ENCODE measurements around the gene MAPKAP1. TPM values are rescaled to one million over a fixed set of nuclear protein-coding genes. Genes with fewer than 3 reads are reported as not detected.

The MAPKAP1 gene
- polyA plus RNA-seq, 1 donor: 60.6 TPM

DNA sequence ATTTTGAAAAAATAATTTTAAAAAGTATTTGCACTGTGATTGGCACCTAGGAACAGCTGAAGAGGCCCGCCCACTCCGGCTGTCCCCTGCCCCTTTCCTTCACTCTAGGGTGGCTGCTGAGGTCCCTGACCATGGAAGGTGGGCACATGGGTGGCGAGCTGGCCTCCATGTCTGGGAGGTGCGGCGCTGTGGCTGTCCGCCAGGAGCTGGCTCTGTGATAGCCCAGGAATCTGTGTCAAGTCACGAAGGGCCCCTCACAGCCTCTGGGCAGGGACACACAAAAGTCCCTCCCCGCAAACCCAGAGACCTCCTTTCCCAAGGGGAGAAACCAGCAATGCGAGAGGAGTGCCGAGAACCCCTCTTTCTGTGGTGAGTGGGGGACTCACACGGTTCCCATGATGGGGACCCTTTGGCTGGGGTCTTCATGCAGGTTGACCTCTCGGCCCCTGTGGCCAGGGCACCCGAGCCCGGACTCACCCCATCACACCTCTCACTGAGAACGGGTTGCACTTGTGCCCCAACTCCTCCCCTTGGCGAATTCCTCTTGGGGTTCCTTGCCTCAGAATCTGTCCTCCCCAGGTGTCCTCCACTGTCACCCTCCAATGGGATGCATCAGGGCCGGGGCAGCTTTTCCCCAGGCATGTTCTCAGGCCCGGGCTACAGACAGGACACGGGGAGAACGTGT is 277.4 kb downstream of the MAPKAP1 start:
- DNase-seq: no peak

DNA sequence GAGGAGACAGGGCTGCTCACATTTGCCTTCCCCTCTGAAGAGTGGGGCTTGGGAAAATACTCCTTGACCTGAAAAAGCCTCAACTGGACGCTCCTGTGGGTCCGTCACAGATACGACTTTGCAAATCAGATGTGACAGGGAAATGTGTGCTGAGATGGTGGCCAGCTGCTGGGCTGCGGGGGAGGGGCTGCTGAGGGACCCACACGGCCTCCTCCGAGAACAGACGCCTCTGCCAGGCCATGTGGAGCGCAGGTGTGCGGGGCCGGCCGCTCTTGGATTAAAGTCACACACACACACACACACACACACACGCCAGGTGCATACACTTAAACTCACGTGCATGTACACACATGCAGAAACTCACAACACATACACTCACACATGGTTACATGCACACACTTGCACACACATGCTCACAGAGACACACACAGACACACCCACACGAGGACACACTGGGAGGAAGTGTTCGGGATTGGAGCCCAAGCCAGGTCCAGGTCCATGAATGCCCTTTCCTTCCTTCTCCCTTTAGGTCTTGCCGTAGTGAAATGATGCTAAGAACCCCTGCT is 278.0 kb downstream of the MAPKAP1 start:
- DNase-seq: no peak

DNA sequence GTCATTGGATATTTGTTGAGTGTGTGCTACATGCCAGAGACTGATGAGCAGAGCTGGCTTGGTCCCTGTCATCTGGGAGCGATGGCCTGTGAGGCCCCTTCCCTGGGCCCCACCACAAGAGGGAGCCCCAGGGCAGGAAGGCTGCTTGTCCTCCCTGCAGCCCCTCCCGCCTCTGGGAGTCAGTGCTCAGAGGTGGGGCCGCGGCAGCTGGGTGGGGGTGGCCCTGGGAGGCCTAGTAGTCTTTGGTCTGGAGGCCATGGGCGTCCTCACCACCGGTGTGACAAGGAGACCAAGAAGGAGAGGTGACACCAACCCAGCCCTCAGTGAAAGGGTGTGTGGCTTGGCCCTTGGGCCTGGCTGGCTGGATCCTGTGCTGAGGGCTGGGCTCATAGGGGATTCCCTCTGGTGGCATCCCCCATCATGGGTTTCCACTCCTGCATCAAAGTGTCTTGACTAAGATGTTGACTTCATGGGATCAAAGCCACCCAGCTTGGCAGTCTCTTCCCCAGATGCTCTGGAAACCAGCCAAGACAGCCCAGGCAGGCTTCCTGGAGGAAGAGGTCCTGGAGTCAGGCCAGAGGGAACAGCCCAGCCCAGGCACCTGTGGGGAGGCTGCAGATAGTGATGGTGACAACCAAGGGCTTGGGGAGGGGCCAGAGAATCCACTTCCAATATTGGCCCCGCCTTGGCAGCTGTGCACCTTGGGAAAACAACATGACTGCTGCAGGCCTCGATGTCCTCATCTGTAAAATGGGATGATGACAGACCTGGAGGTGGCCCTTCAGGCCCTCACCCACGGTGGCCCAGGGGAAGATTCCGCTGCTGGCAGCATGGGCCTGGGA is 278.7 kb downstream of the MAPKAP1 start:
- DNase-seq: no peak

DNA sequence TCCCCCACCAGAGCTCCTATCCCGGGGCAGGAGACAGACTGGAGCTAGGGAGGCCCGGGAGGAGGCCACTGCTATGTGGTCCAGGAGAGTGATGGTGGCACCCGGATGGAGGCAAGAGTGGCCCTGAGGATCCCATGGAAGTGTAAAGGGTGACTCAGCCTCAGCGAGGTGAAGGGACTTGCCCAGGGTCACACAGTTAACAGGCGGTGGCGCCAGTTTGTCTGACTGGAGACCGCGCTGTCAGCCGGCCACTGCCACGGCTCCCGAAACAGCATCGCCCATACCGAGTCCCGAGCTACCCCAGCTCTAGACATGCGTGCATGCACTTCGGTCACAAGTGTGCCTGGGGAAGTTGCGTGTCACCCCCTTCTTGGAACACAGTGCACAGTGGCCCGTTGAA is 279.5 kb downstream of the MAPKAP1 start:
- DNase-seq: no peak

DNA sequence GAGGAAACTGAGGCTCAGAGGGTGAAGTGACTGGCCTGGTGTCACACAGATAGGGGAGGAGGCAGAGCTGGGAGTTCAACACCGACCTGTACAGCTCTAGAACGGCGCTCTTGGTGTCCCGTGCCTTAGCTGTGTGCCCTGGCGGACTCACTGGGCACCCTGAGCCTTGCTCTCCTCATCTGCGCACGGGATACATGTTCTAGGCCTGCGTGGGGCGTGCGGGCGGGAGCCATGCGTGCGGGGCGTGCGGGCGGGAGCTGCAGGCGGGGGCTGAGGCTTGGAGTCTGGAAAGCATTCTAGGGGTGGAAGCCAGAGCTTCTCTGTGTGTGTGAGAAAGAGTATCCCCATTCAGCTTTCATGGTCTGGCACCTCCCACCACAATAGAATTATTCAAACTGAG is 280.1 kb downstream of the MAPKAP1 start:
- DNase-seq: no peak

DNA sequence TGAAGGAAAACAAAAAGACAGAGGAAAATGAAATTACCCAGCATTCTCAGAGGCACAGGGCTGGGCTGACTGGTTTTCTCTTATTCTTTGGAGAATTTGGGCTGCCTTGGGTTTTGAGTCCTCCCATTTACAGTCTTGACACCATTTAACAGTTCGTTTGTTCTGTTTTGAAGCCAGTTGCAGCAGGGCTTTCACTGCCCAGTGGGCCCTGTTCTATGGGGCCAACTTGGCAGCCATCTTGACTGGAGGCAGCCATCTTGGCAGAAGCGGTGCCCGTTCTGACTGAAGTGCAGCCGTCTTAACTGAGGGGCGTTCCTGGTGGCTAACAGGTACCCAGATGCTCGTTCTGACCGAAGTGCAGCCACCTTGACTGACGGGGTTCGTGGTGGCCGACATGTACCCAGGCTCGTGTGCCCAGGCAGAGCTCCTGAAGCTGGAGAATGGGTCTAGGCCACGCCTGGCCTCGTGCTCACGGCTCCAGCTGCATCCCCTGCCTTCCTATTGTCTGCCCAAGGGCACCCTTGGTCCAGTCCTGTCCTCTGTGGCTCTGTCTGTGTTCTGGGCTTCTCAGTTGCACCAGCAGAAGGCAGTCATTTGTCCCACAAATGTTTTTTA is 281.0 kb downstream of the MAPKAP1 start:
- DNase-seq: no peak

DNA sequence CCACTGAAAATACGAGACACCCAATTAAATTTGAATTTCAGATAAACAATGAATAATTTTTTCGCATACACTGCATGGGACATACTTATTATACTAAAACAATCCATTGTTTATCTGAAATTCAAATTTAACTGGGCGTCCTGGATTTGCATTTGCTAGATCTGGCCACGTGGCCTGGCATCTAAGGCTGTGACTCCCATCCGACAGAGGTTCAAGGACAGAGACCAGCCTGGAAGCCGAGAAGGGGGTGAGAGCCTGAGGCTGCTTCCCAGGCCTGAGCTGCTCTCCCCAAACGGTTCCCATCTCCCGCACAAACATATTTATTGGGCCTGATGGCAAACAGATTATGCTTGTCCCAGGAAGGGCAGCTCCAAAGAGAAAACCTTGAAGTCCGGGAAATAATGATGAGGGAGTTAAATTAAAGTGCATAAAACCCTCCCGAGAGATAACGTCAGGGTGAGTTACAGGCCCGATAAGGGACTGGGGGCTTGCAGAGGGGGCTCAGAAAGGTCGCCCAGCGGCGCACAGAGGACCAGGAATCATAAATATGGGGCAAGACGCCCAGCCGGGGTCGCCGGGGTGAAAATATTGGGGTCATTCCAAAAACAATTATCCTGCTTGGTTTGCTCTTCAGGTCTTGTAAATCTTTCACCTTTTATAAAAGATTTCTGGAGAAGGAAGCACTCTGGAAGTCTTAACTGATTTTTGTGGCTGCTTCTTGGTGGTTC is 281.7 kb downstream of the MAPKAP1 start:
- no peak for DNase-seq

DNA sequence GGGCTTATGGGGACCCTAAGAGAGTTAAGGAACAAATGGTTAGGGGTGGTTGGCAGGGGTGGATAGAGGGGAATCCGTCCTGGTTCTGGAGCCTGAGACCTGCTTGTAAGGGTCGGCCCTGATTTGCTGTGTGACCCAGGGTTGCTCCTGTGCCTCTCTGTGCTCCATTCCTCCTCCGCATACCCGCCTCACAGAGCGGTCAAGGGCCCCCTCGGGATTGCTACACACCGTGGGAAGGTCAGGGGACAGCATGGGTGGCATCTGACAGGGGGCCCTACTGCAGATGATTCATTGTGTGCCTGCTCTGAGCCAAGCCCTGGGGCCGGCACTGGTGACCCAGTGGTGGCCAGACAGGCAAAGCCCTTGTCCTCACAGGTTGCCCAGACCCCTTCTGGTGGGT is 283.0 kb downstream of the MAPKAP1 start:
- no peak for DNase-seq

DNA sequence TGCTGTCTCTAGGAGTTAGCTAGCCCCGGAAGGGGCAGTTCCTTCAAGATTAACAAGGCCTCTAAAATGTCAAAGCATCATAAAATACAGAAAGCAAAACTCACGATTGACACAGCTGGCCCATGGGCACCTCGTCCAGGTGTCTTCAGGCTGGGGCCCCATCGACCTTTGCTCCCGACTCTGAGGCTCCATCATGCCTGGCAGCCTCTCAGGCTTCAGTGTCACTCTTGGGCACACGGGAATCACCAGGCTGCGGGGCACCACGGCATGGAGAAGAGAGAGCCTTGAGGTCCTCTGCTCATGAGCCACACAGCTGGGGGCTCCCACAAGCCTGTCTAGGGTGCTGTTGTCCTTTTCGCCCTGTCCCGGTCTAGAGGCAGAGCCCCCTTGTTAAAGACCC is 284.2 kb downstream of the MAPKAP1 start:
- no peak for DNase-seq

DNA sequence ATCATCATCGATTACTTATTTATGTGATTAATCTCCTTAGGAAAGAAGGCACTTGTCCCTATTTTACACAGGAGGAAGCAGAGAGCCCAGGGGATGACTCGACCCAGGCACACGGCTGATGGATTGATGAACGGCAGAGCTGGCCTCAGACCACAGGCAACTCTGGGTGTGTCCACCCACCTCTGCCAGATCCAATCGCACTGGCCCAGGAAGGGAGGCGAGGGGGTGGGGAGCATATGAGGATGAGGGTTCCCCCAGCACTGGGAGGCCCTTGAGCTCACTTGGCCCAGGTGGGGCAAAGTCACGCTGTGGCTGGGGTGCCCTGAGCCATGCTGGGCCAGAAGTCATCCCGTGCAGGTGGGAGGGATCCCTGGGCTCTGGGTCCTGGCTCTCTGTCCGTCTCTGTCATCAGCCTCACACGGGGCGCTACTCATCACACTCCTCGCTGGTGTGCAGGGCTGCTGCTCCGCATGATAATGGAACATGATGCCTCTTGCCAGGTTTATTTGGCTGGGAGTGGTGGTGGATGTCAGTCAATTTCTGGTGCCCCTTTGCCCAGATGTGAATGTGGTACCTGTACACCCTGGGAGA is 285.3 kb downstream of the MAPKAP1 start:
- DNase-seq: no peak

DNA sequence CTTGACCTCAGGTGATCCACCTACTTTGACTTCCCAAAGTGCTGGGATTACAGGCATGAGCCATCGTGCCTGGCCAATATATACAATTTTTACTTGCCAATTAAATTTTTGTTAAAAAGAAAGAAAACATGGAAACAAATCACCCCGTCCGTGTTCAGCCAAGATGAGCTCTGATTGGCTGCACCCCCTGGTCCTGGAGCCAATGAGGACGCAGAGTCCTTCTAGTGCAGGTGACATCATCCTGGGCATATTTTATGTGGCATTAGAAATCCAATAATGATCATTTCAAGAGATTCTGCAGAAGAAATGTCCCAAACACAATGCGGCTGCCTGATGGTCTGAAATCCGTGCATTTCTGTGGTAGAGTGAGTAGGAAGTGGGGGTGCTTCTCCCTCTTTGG is 285.8 kb downstream of the MAPKAP1 start:
- no peak for DNase-seq

DNA sequence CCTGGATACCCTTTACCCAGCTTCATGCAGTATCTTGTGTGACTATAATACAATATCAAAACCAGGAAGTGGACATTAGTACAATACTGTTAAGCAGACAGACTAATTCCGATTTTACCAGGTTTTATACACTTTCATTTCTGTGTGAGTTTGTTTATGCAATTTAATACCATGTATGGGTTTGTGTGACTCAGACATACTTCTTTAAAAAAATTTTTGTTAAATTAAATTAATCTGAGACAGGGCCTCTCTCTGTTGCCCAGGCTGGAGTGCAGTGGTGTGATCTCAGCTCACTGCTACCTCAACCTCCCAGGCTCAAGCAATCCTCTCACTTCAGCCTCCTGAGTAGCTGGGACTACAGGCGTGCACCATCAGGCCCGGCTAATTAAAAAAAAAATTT is 288.6 kb downstream of the MAPKAP1 start:
- no peak for DNase-seq

DNA sequence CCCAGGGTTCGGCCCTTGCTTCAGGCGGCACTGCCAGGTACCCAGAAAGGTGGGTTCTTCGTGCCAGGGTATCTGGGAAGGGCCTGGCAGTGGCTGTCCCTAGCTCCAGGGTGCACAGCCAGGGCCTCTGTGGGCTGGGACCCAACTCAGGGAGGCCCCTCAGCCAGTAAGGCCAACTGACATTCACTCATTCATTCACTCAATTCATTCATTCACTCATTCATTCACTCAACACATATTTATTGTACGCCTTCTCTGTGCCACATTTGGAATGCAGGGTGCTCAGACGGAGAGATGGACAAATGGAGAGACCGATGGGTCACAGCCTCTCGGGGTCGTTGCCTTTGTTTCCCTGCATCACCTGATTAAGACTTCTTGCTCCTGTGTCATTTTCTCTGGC is 290.5 kb downstream of the MAPKAP1 start:
- no peak for DNase-seq

DNA sequence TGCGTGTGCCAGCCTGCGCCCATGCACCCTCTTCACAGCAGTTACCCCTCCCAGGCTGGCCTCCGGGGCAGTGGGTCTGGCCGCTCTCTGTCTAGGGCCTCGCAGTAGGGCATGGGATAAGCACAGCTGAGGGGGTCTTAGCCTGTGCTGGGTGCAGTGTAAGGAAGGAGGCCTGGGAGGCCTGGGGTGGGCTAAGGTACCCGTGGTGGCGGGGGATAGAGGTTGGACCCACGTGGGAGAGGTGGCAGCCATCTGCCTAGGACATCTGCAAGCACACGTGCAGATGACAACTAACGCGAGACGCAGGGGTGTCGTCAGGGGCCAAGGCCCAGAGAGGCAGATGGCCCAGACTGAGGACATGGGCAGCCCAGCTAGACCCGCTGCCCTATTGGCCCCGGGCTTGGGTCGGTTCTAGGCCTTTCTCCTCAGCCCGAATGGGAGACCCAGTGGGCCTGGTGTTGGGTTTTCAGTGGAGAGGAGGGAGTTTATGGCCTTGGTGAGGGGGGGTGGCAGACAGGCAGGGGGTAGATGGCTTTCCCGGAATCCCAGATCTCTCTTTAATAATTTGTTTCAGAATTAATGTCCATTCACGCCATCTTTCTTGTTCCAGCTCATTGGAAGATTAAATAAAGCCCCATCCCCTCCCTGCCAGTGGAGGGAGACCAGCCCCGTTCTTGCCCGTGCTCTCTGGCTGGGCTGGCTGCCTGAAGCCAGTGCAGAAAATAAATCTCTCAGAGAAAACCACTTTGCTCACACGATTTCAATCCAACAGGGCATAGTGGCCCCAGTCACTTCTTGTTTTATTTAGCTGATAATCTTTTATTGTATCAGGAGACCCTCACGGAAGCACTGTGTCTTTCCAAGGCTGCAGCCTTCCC is 291.2 kb downstream of the MAPKAP1 start:
- no peak for DNase-seq

DNA sequence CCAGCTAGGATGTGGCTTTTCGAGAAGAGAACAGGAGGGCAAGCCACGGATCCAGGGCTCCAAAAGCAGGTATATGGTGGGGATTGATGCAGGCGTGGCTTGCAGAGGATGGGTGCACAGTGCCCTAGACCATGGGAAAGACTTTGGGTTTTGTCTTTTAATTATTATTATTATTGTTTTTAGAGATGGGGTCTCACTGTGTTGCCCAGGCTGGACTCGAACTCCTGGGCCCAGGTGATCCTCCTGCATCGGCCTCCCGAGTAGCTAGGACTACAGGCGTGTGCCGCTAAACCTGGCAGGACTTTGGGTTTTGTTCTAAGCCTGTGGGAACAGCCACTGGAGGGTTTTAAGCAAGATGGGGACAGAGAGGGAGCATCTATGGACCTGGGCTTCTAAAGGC is 293.4 kb downstream of the MAPKAP1 start:
- no peak for DNase-seq

DNA sequence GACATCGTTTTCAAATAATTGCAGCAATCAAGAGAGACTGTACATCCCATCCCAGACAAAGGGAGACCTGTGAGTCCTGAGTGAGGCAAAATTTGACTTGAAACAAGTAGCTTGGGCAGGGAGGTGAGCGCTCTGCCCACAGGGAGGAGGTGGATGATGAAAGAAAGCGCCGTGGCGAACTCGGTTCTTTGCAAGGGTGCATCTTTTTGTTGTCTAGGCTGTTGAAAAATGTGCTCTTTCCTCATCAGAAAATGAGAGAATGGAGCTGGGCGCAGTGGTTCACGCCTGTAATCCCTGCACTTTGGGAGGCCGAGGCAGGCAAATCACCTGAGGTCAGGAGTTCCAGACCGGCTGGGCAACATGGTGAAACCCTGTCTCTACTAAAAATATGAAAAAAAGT is 294.8 kb downstream of the MAPKAP1 start:
- DNase-seq: no peak

DNA sequence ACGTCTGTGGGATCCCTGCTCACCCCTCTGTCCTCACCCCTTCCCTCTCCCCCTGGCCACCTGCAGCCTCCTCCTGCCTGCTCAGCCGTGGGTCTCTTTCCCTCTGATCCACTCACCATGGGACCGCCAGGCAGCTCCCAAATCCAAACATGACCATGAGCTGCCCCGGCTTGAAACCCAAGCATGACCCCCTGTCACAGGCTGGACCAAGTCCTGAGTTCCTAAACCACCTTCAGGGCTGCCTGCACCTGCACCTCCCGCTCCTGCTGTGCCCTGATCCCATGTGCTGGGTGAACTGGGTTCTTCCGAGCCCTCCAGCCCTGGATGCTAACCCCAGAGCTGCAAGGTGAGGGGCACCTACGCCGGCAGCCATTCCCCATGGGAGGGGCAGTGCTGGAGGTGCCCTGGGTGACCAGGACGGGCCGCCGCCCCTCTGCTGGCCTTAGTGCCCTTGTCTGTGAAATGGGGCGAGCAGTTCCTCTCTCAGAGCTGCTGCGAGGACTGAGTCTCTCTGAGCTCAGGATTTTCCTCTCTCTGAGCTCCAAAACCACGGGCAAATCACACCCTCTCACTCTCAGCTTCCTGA is 295.7 kb downstream of the MAPKAP1 start:
- DNase-seq: no peak

DNA sequence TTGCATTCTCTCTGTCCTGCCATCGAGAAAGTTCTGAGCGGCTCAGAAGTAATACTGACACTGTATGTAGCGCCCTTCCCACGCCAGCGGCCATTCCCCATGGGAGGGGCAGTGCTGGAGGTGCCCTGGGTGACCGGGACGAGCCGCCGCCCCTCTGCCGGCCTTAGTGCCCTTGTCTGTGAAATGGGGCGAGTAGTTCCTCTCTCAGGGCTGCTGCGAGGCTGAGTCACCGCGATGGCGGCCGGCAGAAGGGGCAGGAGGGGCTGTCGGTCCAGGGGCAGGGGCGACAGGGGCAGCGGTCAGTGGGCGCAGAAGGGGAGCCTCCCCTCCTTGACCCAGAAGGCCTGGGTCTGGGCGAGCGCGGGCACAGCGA is 296.5 kb downstream of the MAPKAP1 start:
- no peak for DNase-seq

DNA sequence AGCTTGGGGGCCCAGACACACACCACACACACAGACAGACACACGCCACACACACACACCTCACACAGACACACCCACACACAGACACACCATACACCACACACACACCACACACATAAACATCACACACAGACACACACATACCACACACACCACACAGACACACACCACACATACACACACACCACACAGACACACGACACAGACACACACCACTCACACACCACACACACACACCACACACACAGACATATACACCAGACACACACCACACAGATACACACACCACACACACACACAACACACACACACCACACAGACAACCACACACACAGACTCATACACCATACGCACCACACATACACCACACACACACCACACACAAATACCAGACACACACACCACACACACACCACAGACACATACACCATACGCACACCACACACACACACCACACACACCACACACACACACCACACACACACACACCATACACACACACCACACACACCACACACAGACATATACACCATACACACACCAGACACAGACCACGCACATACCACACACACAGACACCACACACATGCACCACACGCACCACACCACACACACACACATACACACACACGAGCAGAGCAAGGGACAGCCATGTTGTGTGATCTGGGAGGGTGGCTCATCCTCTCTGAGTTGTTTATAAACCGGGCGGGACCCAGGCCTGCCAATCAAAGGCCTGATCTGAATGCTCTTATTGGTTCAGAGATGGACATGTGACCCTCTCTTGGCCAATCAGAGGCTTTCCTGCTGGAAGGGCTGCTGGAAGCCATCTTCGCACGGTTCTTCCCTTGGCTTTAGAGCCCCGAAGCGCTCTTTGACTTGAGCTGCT is 297.1 kb downstream of the MAPKAP1 start:
- no peak for DNase-seq

DNA sequence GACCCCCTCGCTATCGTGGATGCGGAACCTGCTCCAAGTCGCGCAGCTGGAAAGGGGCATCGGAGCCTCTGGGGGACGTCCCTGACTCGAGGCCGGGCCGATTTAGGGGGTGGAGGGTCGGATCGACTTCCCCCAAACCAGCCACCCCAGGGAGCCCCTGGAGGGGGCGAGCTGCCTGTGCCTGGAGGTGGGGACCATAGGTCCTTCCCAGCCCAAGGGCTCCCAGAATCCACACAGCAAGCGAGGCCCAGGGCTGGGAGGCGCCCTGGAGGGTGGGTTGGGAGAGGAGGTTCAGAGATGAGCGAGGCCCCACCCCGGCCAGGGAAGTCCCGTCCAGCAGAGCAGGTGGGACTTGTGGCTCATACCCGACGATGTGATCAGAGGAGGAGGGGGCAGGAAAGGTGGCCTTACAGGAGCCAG is 297.8 kb downstream of the MAPKAP1 start:
- DNase-seq: no peak

All from hindlimb muscle (tissue), 1 donor.